Activated T-cell treated with anti-CD3 and anti-CD28 coated beads, Interleukin-2, amount 50 U/mL, for 72 hours (primary cell): Measurements from ENCODE around the gene PRSS27. TPM values are rescaled to one million over a fixed set of nuclear protein-coding genes. Genes with fewer than 3 reads are reported as not detected.

Experiments used
- ATAC-seq, 2 donors: fragments of 150-1000 bp; cut with Tn5 transposase; replicated peaks in 1 of 2; 2 replicates each; pipeline ENCODE4 v1.10.0; 2021; ENCODE audit warnings: moderate library complexity in 2 of 2, mild to moderate bottlenecking in 1 of 2
- DNase-seq, 2 donors: peaks; one replicate each; pipeline ENCODE4 v3.0.0; 2021 to 2022; ENCODE audit warnings: mixed read lengths in 1 of 2
- H3K27ac Mint-ChIP-seq: one replicate; pipeline ENCODE4 v1.8.0; 2022; ENCODE audit warnings: mild to moderate bottlenecking, moderate library complexity, mixed read lengths
- H3K27me3 Mint-ChIP-seq: one replicate; pipeline ENCODE4 v1.8.0; 2022; ENCODE audit warnings: low read depth, mixed read lengths
- H3K36me3 Mint-ChIP-seq, 2 donors: one replicate each; pipeline ENCODE4 v1.8.0; 2022; ENCODE audit warnings: mixed read lengths in 2 of 2, mild to moderate bottlenecking in 1 of 2; ENCODE audit not compliant: insufficient read depth in 2 of 2
- H3K4me1 Mint-ChIP-seq: one replicate; pipeline ENCODE4 v1.8.0; 2022; ENCODE audit warnings: low read depth, mixed read lengths
- H3K4me3 Mint-ChIP-seq, 2 donors: one replicate each; pipeline ENCODE4 v1.8.0; 2022; ENCODE audit warnings: mild to moderate bottlenecking in 2 of 2, mixed read lengths in 2 of 2, moderate library complexity in 2 of 2
- H3K9me3 Mint-ChIP-seq, 2 donors: one replicate each; pipeline ENCODE4 v1.8.0; 2022; ENCODE audit warnings: mixed read lengths in 2 of 2
- total RNA-seq, 2 donors: library from RNA; stranded (reverse); gene quantifications; one replicate each; pipeline ENCODE4 v1.2.3, GENCODE V29; 2022

The PRSS27 gene
- total RNA-seq, 2 donors from 2014 or later = 7.6 to 8.8 TPM

DNA sequence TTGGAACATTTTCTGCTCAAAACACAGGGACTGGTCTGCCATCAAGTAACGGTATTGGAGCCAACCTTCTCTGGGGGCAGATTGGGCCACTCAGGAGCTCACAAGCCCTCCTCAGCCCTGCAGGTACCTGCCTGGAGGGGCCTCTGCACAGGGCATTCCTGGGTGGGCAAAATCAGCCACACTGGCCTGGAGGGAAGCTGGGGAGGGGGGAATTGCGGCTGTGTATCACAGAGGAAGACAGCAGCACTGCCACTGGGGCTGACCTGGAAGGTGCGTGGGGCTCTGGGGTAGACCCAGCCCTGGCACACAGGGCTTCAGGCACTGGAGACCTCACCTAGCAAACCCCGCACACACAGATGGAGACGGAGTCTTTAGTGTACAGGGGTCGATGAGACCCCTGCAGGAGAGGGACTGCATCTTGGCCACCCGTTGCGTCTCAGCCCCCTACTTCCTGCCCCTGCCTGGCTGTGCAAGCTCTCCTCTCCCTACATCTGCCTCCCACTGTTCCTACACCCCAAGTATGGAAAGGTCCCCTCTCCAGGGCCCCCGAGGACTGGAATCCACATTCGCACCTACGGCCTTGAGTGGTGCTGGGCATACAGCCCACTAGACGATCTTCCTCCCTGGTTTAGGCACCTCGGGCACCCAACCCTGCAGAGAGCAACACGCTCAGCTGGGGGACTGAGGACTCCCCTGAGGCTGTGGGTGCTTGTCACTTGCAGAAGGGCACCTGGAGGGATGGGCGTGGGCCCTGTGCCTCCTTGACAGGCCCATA lies 25.3 kb upstream of the PRSS27 start:
- no peak for DNase-seq
- no peak for ATAC-seq
- H3K27me3 Mint-ChIP-seq = no peaks in the 10 kb centered on the region
- H3K4me3 Mint-ChIP-seq = no peak overlapping the region
- peaks cover 10% of the 10 kb centered on the region for H3K4me1 Mint-ChIP-seq
- H3K36me3 Mint-ChIP-seq = peaks cover 0 to 2% of the 10 kb centered on the region in 2 donors
- no peak overlapping the region for H3K27ac Mint-ChIP-seq
- H3K9me3 Mint-ChIP-seq = no peaks in the 10 kb centered on the region

DNA sequence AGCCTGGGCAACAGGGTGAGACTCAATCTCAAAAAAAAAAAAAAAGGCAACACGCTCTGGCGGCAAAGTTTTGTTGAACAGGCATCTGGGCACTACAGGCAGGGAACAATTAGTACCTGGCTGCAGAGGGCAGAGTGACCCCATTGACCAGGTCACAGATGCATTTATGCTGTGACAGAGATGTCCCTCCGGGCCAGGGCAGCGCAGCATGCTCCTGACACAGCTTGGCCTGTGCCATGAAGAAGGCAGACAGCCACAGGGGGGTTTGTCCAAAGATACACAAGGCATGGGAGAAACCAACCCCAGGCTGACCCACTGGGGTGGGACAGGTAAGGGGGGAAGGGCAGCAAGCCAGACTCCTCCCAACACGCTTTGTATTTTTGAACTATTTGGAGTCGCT lies 24.7 kb upstream of the PRSS27 start:
- no peaks in the 10 kb centered on the region for H3K9me3 Mint-ChIP-seq
- H3K27me3 Mint-ChIP-seq = no peaks in the 10 kb centered on the region
- H3K27ac Mint-ChIP-seq = no peak overlapping the region
- H3K4me1 Mint-ChIP-seq = peaks cover 4% of the 10 kb centered on the region
- ATAC-seq (no peak), DNase-seq (no peak)
- H3K4me3 Mint-ChIP-seq = no peak overlapping the region
- no peaks in the 10 kb centered on the region for H3K36me3 Mint-ChIP-seq

DNA sequence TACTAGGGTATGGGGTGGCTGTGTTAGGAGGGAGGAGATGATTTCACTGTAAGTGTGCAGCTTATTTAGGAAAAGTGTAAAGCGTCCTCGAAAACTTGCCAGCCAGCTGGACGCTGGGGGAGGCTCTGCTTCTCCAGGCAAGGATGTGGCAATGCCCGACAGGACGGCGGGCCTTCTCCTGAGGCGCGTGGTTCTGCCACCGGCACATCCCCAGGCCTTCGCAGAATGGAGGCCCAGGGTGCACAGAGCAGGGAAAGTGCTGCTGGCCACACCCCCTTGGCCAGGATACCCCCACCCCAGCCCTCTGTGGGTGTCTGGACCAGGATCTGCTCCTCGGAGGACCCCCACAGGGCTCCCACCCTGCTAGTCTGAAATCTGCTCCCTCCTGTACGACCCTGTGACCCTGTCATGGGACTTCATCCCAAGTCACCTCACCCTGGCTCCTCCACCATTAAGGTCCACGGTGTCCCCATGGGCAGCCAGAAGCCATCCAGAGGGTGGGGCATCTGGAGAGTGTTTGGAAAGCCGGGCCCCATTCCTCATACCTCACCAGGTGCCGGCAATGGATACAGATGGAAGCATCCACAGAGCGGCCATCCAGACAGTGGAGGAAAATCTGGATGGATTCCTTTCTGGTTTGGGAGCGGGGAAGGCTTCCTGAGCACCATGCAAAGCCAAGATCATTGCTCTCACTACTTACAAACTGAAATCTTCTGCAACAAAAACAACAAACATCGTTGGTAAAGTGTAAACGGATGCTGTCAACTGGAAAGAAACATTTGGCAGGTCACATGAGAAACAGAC lies 23.2 kb upstream of the PRSS27 start:
- Mint-ChIP-seq H3K9me3 (no peaks in the 10 kb centered on the region), H3K36me3 (no peaks in the 10 kb centered on the region), H3K4me3 (no peak overlapping the region), H3K27me3 (no peaks in the 10 kb centered on the region), H3K4me1 (no peaks in the 10 kb centered on the region), H3K27ac (no peak overlapping the region)
- DNase-seq = no peak
- ATAC-seq = no peak

DNA sequence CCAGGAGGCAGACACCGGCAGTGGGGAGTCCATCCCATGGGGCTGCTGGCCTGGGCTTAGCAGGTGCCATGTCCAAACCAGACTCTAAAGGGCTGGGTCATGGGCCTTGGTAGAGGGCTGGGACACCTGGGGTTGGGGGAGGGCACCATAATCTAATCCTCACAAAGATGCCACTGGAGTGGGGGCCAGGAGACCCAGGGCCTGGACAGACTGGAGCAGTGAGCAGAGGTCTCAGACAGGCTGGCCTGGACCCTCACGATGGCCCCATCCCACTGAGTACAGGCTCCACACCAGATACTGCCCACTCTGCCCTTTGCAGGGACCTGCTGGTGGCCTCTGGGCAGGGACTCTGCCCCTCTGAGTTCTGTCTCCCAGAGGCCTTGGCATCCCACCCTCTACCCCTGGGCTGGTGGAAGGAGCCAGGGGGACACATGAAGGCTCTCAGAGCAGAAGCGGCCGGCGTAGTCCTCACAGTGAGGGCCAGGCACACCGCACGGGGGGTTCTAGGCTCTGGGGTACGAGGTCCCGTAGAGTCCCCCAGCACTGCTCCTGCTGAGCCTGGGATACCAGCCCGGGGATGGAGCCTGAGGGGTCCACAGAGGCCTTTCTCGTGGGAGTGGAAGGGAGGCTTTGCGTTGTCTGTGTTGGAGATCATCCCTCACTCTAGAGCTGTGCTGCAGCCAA lies 22.4 kb upstream of the PRSS27 start:
- H3K36me3 Mint-ChIP-seq = no peaks in the 10 kb centered on the region
- H3K27me3 Mint-ChIP-seq = no peaks in the 10 kb centered on the region
- H3K9me3 Mint-ChIP-seq = no peaks in the 10 kb centered on the region
- H3K4me1 Mint-ChIP-seq = no peaks in the 10 kb centered on the region
- DNase-seq (no peak), ATAC-seq (no peak)
- no peak overlapping the region for H3K4me3 Mint-ChIP-seq
- no peak overlapping the region for H3K27ac Mint-ChIP-seq

DNA sequence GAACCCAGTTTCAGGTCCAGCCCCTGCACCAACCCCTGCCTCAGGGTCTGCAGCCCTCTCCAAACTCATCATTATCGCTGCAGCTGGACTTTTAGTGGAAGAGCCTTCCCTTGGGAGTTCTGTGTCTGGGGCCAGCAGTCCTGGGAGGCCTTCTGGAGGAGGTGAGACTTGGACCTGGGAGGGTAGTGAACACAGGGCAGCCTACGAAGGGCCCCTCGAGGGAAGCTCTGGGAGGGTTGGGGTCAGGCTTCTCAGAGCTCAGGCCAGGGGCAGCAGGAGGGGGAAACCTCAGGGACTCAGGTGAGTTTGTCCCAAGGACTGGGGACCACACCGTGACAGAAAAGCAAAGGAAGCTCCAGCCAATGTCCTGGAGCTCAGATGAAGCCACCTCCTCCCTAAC lies 21.1 kb upstream of the PRSS27 start:
- Mint-ChIP-seq H3K36me3 (no peaks in the 10 kb centered on the region), H3K9me3 (no peaks in the 10 kb centered on the region), H3K4me1 (no peaks in the 10 kb centered on the region), H3K27me3 (no peaks in the 10 kb centered on the region), H3K4me3 (no peak overlapping the region), H3K27ac (no peak overlapping the region)
- no peak for DNase-seq
- ATAC-seq = no peak

DNA sequence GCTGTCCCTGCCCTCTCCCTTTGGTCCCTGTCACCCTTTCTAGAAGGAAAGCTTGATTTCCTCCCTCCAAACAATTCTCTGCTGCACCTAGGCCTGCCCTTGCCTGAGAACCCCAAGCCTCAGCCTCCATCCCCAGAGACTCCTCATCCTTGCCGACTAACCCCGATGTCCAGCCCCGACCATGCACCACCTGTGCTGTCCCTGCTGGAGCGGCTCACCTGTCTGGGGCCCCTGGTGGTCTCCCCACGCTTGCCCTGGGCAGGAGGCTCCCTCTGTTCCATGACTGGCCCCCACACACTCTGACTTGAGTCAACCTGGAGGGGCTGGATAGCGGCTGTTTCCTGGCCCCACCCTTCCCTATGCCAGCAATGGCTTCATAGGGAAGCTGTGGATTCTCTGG lies 20.5 kb upstream of the PRSS27 start:
- Mint-ChIP-seq H3K4me1 (no peaks in the 10 kb centered on the region), H3K27me3 (no peaks in the 10 kb centered on the region), H3K27ac (no peak overlapping the region), H3K36me3 (no peaks in the 10 kb centered on the region), H3K4me3 (no peak overlapping the region), H3K9me3 (no peaks in the 10 kb centered on the region)
- no peak for ATAC-seq
- no peak for DNase-seq

DNA sequence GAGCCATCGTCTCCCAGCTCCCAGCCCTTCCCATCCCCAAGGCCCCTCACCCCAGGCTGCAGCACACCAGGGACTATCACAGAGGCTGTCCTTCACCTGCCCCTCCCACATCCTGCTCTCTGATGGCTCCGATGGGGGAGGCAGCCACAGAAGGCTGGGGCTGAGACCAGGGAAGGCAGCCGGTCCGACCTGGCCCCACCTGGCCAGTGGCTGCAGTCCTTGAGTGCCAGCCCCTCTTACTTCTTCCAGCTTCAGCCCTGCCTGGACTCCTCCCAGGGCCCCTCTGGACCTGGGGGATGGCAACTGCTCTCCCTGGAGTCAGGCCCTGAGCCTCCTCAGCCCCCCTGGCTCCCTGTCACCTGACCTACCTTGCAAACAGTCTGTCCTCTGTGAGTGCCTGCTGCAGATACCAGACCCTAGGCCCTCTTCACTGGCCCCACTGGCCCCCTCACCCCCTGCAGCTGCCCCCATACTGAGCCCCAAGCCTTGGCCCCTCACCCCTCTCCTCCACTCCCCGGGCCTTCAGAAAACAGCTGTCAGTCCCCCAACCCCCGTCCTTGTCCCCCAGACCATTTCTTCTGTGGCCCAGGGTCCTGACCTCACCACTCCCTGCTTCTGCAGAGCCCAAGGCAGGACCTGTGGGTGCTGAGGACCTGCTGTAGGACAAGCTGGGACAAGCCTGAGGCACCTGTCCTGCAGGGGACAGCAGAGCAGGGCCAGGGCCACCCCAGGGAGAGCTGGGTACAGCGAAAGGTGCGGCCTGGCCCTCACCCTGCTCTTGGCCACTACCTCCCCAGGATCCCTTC lies 19.8 kb upstream of the PRSS27 start:
- no peak for ATAC-seq
- DNase-seq = no peak

DNA sequence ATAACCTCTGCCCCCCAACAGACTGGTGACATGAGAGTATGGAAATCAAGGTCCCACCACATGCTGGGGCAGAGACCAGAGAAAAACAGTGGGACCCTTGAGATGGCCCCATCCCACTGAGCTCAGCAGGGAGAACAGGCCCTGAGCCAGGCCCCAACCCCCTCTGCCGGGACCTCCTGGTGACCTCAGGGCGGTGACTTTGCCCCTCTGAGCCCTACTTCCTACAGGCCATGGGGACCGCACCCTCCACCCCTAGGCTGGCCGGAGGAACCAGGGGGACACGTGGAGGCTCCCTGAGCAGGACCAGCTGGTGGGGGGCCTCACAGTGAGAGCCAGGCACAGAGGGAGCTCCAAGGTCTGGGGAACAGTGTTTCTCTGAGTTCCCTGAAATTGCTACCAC lies 18.6 kb upstream of the PRSS27 start:
- no peak for ATAC-seq
- Mint-ChIP-seq H3K9me3 (no peaks in the 10 kb centered on the region), H3K27ac (no peak overlapping the region)

More for the DNA sequence above, 19.8 kb upstream of the PRSS27 start:
- H3K4me1 Mint-ChIP-seq = no peaks in the 10 kb centered on the region
- no peaks in the 10 kb centered on the region for H3K9me3 Mint-ChIP-seq
- no peaks in the 10 kb centered on the region for H3K27me3 Mint-ChIP-seq
- no peaks in the 10 kb centered on the region for H3K36me3 Mint-ChIP-seq
- H3K4me3 Mint-ChIP-seq = no peak overlapping the region
- no peak overlapping the region for H3K27ac Mint-ChIP-seq

DNA sequence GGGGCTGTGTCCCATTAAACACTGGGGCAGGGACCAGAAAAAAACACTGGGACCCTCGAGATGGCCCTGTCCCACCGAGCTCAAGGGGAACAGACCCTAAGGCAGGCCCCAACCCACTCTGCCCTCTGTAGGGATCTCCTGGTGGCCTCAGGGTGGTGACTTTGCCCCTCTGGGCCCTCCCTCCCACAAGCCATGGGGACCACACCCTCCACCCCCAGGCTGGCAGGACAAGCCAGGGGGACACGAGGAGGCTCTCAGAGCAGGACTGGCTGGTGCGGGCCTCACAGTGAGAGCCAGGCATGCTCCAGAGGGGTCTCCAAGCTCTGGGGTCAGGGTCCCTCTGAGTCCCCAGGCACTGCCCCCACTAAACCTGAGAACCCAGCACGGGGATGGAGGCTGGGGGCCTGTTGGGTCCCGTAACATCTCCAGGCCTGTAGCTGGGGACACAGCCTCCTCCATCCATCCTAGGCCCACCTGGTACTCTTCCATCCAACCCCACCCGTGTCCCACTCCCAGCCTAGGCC lies 17.9 kb upstream of the PRSS27 start:
- Mint-ChIP-seq H3K36me3 (no peaks in the 10 kb centered on the region), H3K9me3 (no peaks in the 10 kb centered on the region), H3K27me3 (no peaks in the 10 kb centered on the region), H3K4me1 (no peaks in the 10 kb centered on the region), H3K27ac (no peak overlapping the region), H3K4me3 (no peak overlapping the region)
- DNase-seq = no peak
- no peak for ATAC-seq

More for the DNA sequence above, 18.6 kb upstream of the PRSS27 start:
- H3K27me3 Mint-ChIP-seq = no peaks in the 10 kb centered on the region
- no peak for DNase-seq
- H3K4me1 Mint-ChIP-seq = no peaks in the 10 kb centered on the region
- no peaks in the 10 kb centered on the region for H3K36me3 Mint-ChIP-seq
- H3K4me3 Mint-ChIP-seq = no peak overlapping the region

DNA sequence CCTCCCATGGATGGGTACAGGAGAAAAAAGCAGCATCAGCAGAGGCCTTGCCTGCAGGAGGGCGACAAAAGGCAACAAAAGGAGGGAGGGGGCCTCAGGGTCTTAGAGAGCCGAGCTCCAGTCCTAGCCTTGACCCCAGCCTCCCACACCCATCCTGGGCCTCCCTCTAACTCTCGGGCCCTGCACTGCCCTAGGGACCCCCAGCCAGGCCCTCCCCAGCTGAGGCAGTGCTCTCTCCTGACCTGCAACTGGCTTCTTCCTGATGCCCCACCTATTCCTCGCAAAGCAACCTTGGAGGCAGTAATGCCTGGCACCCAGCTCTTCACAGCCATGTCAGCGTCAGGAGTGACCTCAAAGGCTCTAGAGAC lies 17.2 kb upstream of the PRSS27 start:
- Mint-ChIP-seq H3K9me3 (no peaks in the 10 kb centered on the region), H3K4me1 (no peaks in the 10 kb centered on the region), H3K27me3 (no peaks in the 10 kb centered on the region), H3K4me3 (no peak overlapping the region), H3K27ac (no peak overlapping the region), H3K36me3 (no peaks in the 10 kb centered on the region)
- ATAC-seq (no peak), DNase-seq (no peak)

DNA sequence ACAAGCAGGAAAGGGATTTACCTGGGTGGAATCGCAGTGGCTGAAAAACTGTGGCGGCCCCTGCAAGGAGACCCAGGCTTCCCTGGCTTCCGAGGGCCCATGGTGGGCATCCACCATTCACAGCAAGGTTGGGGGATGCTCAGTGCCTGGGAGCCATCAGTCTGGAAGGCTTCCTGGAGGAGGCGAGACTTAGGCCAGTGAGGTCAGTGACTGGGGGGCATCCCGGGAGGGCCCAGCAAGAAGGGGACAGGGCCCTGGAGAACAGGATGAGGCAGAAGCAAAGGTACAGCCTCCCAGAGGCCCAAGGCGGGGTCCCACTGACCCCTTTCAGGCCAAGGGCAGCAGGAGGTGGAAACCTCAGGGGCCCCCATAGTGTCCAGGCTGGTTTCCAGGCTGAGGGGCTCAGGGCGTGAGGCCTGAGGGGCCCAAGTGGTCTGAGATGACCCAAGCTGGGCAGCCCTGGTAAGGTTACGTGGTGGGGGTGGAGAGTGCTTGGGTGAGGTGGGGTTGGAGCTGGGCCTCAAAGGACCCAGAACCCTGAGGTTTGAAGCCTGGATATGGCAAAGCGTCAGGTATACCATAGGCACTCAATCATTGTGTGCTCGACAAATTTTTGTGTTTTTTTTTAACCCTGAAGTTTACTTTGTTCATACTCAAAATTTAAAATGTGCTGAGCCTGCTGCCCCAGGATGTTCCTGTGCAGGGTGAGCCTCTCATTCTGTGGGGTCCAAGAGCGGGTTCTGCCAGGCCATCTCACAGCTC lies 16.6 kb upstream of the PRSS27 start:
- H3K27me3 Mint-ChIP-seq = no peaks in the 10 kb centered on the region
- H3K4me3 Mint-ChIP-seq = no peak overlapping the region
- no peaks in the 10 kb centered on the region for H3K4me1 Mint-ChIP-seq
- H3K36me3 Mint-ChIP-seq = no peaks in the 10 kb centered on the region
- no peaks in the 10 kb centered on the region for H3K9me3 Mint-ChIP-seq
- no peak overlapping the region for H3K27ac Mint-ChIP-seq
- ATAC-seq (no peak), DNase-seq (no peak)

DNA sequence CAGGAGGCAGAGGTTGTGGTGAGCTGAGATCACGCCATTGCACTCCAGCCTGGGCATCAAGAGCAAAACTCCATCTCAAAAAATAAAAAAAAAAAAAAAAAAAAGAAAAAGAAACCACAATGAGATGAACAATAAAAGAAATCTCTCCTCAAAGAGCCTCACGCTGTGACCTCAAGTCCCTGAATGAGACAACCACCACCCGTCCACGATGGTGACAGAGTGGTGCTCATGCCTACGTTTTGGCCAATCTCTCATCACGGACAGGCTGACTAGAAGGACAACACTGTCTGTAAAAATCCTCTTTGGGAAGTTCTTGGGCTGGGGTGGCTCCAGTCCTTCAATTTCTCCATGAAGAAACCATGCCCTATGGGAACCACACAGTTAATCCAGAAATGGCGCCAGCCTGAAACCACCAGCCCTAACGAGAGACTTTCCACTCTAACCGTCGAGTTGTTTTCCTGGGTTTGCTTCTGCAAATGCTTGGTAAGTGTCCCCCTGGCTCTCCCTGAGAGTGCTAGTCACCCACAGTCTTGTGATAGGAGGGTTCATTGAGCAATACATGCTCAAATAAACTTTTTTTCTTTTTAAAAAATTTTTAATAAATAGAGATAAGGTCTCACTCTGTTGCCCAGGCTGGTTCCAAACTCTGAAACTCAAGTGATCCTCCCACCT lies 15.0 kb upstream of the PRSS27 start:
- peak in 1 of 2 donors; percentile 69 for ATAC-seq
- H3K4me1 Mint-ChIP-seq = no peaks in the 10 kb centered on the region
- H3K9me3 Mint-ChIP-seq = no peaks in the 10 kb centered on the region
- no peaks in the 10 kb centered on the region for H3K36me3 Mint-ChIP-seq
- no peak overlapping the region for H3K27ac Mint-ChIP-seq
- H3K27me3 Mint-ChIP-seq = no peaks in the 10 kb centered on the region
- H3K4me3 Mint-ChIP-seq = no peak overlapping the region
- DNase-seq = no peak
